Retinal pigment epithelial cell (primary cell): ENCODE results near the gene PDE4D.

Experiments used
- DNase-seq: peaks from one replicate; pipeline ENCODE4 v3.0.0-alpha.2; 2010; ENCODE audit warnings: low read depth
- H3K4me3 ChIP-seq: 2 replicates; pipeline ENCODE4 v1.5.1; 2011; ENCODE audit warnings: mild to moderate bottlenecking, low read length, control low read depth, moderate library complexity
- TF ChIP-seq, protein P1 (sequence below): conservative IDR thresholded peaks from 2 replicates; pipeline ENCODE4 v1.5.1; 2011; ENCODE audit warnings: low read depth, low read length, control low read depth, inconsistent platforms

PDE4D gene

DNA sequence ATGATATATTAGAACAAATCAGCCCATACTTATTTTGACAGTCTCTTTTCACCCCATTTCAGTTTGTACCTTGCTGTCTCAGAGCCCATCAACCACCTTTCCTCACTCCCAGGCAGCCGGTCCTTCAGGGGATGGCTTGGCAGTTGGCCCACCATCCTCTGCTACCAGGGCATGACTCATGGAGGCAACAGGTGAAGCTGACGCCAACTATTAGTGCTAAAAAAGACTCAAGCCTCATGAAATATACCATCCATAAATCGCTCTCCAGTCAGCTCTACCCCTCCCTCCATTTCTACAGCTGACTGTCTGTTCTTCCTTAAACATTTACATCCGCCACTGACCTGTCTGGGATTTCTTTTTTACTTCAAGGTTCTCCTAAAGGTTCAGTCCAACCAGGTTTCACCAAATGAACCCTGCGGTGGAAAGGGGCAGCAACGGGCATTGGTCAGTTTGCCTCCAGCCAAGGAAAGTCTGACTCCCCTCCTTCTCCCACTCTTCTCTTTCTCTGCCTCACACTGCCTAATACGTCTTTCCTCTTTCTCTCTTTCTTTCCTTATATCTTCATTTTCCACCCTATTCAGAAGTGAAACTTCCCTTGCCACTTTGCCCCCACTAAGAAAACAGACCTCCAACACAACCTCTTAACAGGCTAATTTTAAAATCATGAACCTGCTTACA, 871.5 kb downstream of the PDE4D start:
- no peak overlapping the region for H3K4me3 ChIP-seq
- TF ChIP-seq, protein P1, sequence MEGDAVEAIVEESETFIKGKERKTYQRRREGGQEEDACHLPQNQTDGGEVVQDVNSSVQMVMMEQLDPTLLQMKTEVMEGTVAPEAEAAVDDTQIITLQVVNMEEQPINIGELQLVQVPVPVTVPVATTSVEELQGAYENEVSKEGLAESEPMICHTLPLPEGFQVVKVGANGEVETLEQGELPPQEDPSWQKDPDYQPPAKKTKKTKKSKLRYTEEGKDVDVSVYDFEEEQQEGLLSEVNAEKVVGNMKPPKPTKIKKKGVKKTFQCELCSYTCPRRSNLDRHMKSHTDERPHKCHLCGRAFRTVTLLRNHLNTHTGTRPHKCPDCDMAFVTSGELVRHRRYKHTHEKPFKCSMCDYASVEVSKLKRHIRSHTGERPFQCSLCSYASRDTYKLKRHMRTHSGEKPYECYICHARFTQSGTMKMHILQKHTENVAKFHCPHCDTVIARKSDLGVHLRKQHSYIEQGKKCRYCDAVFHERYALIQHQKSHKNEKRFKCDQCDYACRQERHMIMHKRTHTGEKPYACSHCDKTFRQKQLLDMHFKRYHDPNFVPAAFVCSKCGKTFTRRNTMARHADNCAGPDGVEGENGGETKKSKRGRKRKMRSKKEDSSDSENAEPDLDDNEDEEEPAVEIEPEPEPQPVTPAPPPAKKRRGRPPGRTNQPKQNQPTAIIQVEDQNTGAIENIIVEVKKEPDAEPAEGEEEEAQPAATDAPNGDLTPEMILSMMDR = no peak
- DNase-seq = no peak

DNA sequence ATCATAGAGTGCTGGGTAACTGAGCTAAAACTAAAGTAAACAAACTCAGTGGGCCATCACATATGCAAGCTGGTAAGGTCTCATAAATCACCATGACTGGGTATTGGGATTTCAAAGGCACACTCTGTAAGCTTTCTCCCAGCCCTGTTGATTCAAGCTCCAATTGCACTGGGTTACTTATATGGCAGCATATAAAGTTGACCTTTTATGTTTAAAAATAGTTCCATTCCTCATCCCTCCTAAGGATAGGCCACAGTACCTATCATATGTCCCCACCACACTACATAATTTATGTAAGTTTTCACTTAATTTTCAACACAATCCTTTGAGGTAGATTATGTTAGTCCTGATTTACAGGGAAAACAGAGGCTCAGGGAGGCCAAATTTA, 872.2 kb downstream of the PDE4D start:
- TF ChIP-seq, protein P1 = no peak
- no peak for DNase-seq
- no peak overlapping the region for H3K4me3 ChIP-seq

DNA sequence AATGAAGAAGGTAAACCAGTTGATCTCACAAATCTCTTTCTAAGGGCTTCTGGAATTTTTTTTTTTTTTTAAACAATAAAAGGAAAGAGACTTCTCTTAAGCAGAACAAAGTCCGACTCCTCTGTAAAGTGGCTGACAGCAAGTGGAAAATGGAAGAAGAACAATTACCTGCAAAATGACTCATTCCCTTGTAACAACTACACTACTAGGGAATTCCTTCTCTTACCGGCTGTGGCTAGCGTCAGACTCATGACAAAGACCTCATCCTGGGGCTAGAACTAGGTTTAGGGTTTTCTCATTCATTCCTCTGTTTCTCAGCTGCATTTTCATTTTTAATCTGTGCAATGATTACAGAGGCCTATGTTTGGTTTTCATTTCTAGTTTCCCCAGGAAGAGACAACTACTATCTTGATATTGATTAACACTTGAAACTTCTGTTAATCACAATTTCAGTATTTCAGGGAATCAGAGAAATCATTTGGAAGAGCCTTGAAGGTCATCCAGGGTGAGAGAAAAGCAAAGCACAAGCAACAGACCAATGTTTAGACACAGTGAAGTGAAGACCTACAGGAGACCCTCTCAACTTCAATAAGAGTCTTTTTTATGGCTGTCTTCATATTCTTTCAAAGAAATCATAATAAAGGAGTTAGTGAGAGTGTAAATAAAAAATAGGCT, 872.8 kb downstream of the PDE4D start:
- TF ChIP-seq, protein P1 = no peak
- DNase-seq = no peak
- H3K4me3 ChIP-seq = no peak overlapping the region

DNA sequence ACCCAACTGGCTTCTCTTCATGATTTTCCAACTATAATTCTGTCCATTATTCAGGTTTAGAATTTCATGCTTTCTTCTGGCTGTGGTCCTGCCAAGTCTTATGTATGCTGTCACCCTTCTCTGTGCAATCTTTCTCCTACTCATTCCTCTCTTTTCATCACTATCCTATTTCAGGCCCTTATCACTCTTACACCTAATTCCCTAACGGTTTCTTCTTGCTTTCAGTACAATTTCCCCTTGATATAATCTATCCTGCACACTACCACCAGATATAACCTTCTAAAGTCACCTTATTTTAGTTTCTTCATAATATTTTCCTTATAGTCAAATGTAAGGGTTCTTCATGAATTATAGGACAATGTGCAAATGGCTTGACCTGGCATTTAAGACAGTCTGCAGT, 874.4 kb downstream of the PDE4D start:
- H3K4me3 ChIP-seq = no peak overlapping the region
- TF ChIP-seq, protein P1 = no peak
- no peak for DNase-seq

DNA sequence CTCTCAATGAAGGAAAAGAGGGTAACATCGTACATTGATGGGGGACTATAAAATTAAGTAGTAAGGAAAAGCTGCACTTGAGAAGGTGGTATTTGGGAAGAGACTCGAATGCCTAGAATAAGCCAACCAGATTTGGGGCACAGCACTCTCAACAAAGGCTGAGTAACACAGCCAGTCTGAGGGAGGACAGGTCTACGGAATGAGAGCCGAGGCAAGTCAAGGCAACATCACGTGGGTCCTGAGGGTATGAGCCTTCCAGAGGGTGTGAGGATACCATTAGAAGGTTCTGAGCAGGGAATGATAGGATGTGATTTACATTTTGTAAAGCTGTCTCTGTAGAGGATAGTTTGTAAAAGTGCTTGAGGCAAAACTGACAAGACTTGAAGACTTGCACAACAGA, 876.6 kb downstream of the PDE4D start:
- no peak overlapping the region for H3K4me3 ChIP-seq
- DNase-seq = no peak
- TF ChIP-seq, protein P1 = no peak

DNA sequence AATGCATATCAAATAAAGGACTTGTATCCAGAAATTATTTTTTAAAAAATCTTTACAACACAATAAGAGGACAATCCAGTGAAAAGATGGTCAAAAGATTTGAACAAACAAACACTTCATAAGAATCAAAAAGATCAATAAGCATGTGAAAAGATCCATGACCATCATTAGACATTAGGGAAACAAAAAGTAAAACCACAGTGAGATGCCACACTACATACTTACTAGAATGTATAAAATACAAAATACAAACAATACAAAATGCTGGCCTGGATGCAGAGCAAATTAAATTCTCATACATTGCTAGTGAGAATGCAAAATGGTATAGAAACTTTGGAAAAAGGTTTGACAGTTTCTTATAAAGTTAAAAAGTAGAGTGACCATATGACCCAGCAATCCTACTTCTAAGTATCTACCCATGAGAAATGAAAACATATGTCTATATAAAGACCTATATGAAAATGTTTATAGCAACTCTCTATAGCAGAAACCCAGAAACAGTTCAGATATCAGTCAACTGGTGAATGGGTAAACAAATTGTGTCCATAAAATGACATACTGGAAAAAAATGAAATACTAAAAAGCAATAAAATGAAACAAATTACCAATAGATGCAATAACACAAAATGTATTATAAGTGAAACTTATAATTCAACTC, 884.6 kb downstream of the PDE4D start:
- no peak overlapping the region for H3K4me3 ChIP-seq
- no peak for DNase-seq
- TF ChIP-seq, protein P1 = no peak

DNA sequence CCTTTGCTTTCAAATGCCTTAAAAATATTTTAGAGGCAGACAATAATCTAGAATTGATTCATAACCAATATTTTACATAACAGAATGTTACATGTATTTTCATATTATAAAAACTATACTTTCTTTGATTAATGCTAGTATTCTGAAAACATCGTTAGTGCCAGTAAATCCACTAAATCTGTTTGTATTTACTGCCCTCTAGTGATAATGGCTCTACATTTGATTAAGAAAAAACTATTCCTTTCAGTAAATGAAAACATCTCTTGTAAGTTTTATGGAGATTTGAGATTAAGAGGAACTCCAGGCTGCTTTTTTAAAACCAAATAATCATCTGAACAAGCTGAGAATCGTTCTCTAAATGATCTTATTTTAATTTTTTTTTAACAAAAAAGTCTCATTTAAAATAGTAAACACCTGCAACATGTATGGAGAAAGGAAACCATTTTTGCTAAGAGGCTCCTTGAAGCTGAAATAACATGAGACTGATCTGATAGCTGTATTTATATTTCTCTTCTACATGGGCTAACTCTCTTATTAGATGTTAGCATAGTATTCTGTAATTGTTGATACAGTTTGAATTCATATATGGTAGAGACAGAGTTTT, 886.0 kb downstream of the PDE4D start:
- peak; percentile 13 for DNase-seq
- no peak overlapping the region for H3K4me3 ChIP-seq
- TF ChIP-seq, protein P1 = peak; percentile 40
